Measurements from ENCODE around the gene C3.

Gene C3

GRCh38 chr19:6743066-6743465 lies 22.6 kb upstream of the C3 start:
- TF ChIP-seq, protein P1, sequence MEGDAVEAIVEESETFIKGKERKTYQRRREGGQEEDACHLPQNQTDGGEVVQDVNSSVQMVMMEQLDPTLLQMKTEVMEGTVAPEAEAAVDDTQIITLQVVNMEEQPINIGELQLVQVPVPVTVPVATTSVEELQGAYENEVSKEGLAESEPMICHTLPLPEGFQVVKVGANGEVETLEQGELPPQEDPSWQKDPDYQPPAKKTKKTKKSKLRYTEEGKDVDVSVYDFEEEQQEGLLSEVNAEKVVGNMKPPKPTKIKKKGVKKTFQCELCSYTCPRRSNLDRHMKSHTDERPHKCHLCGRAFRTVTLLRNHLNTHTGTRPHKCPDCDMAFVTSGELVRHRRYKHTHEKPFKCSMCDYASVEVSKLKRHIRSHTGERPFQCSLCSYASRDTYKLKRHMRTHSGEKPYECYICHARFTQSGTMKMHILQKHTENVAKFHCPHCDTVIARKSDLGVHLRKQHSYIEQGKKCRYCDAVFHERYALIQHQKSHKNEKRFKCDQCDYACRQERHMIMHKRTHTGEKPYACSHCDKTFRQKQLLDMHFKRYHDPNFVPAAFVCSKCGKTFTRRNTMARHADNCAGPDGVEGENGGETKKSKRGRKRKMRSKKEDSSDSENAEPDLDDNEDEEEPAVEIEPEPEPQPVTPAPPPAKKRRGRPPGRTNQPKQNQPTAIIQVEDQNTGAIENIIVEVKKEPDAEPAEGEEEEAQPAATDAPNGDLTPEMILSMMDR (IDR thresholded peaks at IDR 0.05): no peak
- no peak for TF ChIP-seq ZFX (IDR thresholded peaks at IDR 0.05; ENCODE audit: borderline replicate concordance)
- no peak overlapping the region for H3K27ac ChIP-seq

DNA sequence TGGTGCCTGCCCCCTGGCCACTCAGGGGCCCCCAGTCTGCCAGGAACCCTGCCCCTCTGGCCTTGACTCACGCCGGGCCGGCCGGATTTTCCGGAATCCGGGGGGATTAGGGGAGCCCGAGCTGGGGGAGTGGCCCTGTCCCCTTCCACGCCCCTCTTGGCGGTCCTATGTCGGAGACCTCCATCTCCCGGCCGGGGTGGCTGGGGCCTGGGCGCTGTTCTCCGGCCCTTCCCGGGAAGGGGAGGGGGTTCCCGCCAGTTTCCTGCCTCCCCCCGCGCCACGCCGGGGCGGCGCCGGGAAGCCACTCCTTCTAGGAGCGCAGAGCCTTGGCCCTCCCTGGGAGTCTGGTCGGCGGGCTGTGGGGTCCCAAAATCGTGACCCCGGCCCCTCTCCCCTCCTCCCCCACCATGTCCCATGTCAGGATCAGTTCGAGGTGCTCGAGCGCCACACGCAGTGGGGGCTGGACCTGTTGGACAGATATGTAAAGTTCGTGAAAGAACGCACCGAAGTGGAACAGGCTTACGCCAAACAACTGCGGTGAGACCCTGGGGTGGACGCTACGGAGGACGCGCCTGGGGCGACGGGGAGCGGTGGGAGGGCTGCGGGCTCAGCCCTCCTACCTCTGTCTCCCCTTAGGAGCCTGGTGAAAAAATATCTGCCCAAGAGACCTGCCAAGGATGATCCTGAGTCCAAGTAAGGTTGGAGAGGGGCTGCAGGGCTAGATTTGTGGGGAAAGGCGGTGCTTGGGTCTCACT lies 20.3 kb upstream of the C3 start:
- H3K27ac ChIP-seq: no peak overlapping the region
- TF ChIP-seq, protein P1 (IDR thresholded peaks at IDR 0.05): no peak
- no peak for TF ChIP-seq ZFX (IDR thresholded peaks at IDR 0.05; ENCODE audit: borderline replicate concordance)

DNA sequence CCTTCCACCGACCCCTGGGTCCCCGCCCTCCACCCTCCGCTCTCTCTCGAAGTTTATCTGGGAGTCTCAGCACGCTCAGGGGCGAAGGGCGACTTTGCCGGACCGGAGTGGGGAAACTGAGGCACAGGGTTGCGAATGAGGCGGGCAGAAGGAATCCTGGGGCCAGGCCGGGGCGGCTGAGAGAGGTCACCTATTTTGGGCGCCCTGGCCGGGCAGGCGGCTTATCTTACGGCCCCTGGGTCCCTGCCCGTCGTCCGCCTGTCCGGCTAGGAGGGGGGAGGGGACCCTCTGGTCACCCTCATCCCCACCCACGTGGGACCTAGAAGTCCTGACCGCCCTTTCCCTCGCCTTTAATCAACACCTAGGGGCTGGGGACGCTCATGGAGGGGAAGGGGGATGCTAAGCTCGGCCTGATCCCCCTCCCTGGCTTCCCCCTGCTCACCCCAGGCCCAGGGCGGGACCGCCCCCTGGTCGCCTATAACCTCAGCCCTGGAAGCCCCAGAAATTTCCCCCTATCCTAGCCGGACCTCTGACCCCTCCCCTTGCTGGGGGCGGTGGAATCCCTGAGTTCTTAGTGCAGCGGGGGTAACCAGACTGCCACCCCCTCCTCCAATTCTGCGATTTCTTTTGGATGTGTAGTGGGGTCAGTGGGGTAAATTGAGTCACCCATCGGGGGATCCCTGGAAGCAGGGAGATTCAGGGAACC lies 19.6 kb upstream of the C3 start:
- TF ChIP-seq ZFX (IDR thresholded peaks at IDR 0.05; ENCODE audit: borderline replicate concordance): no peak
- TF ChIP-seq, protein P1 (IDR thresholded peaks at IDR 0.05): no peak
- H3K27ac ChIP-seq: no peak overlapping the region

GRCh38 chr19:6739390-6739882 lies 19.0 kb upstream of the C3 start, which contains the start of gene TRIP10:
Gene TRIP10 (plus strand): TSS chr19:6739680. CDS start chr19:6739762, 82 bp downstream.
- TF ChIP-seq, protein P1 (IDR thresholded peaks at IDR 0.05): no peak
- no peak for TF ChIP-seq ZFX (IDR thresholded peaks at IDR 0.05; ENCODE audit: borderline replicate concordance)
- H3K27ac ChIP-seq: peak within 1 kb of the TSS; percentile 83

GRCh38 chr19:6738787-6739389 lies 18.4 kb upstream of the C3 start:
- TF ChIP-seq ZFX (IDR thresholded peaks at IDR 0.05; ENCODE audit: borderline replicate concordance): no peak
- TF ChIP-seq, protein P1 (IDR thresholded peaks at IDR 0.05): peak; percentile 60
- H3K27ac ChIP-seq: peak overlapping the region; percentile 83

GRCh38 chr19:6737873-6738786 lies 17.7 kb upstream of the C3 start:
- TF ChIP-seq, protein P1 (IDR thresholded peaks at IDR 0.05): peak; percentile 84
- no peak for TF ChIP-seq ZFX (IDR thresholded peaks at IDR 0.05; ENCODE audit: borderline replicate concordance)
- peak overlapping the region; percentile 83 for H3K27ac ChIP-seq

Measured in 22Rv1 (cell line).